MM.1S (cell line): ENCODE data around the gene DNER.

Experiments used
- DNase-seq: peaks from one replicate; pipeline ENCODE4 v3.0.0-alpha.2; 2015
- H2AFZ ChIP-seq: fragments of 300-600 bp; sonication (generic); 2 replicates; pipeline ENCODE4 v1.6.0; 2016; ENCODE audit warnings: antibody characterized with exemption, low read length
- H3F3A ChIP-seq: fragments of 300-600 bp; sonication (generic); 2 replicates; pipeline ENCODE4 v1.6.1; 2016; ENCODE audit warnings: mild to moderate bottlenecking, antibody characterized with exemption, low read length, moderate library complexity, mixed read lengths; ENCODE audit not compliant: insufficient read depth
- H3K27ac ChIP-seq: fragments of 300-600 bp; sonication (generic); 2 replicates; pipeline ENCODE4 v1.5.1; 2016; ENCODE audit warnings: mild to moderate bottlenecking, low read length
- H3K27me3 ChIP-seq: fragments of 300-600 bp; sonication (generic); replicated peaks from 2 replicates; pipeline ENCODE4 v1.6.0; 2016; ENCODE audit warnings: low read length; ENCODE audit not compliant: insufficient read depth
- H3K36me3 ChIP-seq: fragments of 300-600 bp; sonication (generic); replicated peaks from 2 replicates; pipeline ENCODE4 v1.6.1; 2016; ENCODE audit warnings: mild to moderate bottlenecking, low read length, mixed read lengths; ENCODE audit not compliant: insufficient read depth
- H3K4me1 ChIP-seq: fragments of 300-600 bp; sonication (generic); 2 replicates; pipeline ENCODE4 v1.6.1; 2016; ENCODE audit warnings: low read length, mixed read lengths
- H3K4me2 ChIP-seq: fragments of 300-600 bp; sonication (generic); 2 replicates; pipeline ENCODE4 v1.6.0; 2016; ENCODE audit warnings: low read depth, low read length
- H3K4me3 ChIP-seq: fragments of 300-600 bp; sonication (generic); 2 replicates; pipeline ENCODE4 v1.5.1; 2016; ENCODE audit warnings: low read length, mixed read lengths
- H3K79me2 ChIP-seq: fragments of 300-600 bp; sonication (generic); 2 replicates; pipeline ENCODE4 v1.6.1; 2016; ENCODE audit warnings: mixed run types, low read length, mixed read lengths
- H3K9ac ChIP-seq: fragments of 300-600 bp; sonication (generic); 2 replicates; pipeline ENCODE4 v1.6.1; 2016; ENCODE audit warnings: low read length, mixed read lengths
- H3K9me2 ChIP-seq: fragments of 300-600 bp; sonication (generic); replicated peaks from 2 replicates; pipeline ENCODE4 v1.6.1; 2016; ENCODE audit warnings: mild to moderate bottlenecking, low read length, mixed read lengths; ENCODE audit not compliant: insufficient read depth
- H3K9me3 ChIP-seq: fragments of 300-600 bp; sonication (generic); replicated peaks from 2 replicates; pipeline ENCODE4 v1.6.1; 2016; ENCODE audit warnings: mild to moderate bottlenecking, low read length, mixed read lengths; ENCODE audit not compliant: insufficient read depth
- H4K20me1 ChIP-seq: fragments of 300-600 bp; sonication (generic); 2 replicates; pipeline ENCODE4 v1.6.1; 2016; ENCODE audit warnings: mild to moderate bottlenecking, low read length, moderate library complexity, mixed read lengths; ENCODE audit not compliant: insufficient read depth
- CTCF ChIP-seq: fragments of 300-600 bp; sonication (generic); IDR thresholded peaks from 2 replicates; pipeline ENCODE4 v1.5.1; 2016; ENCODE audit warnings: antibody characterized with exemption, low read length, mixed read lengths
- EZH2 ChIP-seq: fragments of 300-600 bp; sonication (generic); optimal IDR thresholded peaks from 2 replicates; pipeline ENCODE3; 2017; ENCODE audit warnings: low read depth, mild to moderate bottlenecking, antibody characterized with exemption, low read length, mixed read lengths
- EZH2phosphoT487 ChIP-seq: fragments of 300-600 bp; sonication (generic); IDR thresholded peaks from 2 replicates; pipeline ENCODE4 v1.6.1; 2018; ENCODE audit warnings: antibody characterized with exemption, low read length

Gene DNER

GRCh38 chr2:229738024-229738625 lies 23.8 kb upstream of the DNER start:
- no peaks in the 10 kb centered on the region for H3K9me2 ChIP-seq
- H3K27me3 ChIP-seq: no peaks in the 10 kb centered on the region
- H3K4me2 ChIP-seq: no peak overlapping the region
- H3F3A ChIP-seq: no peaks in the 10 kb centered on the region
- no peak overlapping the region for H3K4me3 ChIP-seq
- no peaks in the 10 kb centered on the region for H4K20me1 ChIP-seq
- no peak for DNase-seq
- no peaks in the 10 kb centered on the region for H3K79me2 ChIP-seq
- no peaks in the 10 kb centered on the region for H3K4me1 ChIP-seq
- no peak overlapping the region for H2AFZ ChIP-seq
- no peak overlapping the region for H3K9ac ChIP-seq
- no peaks in the 10 kb centered on the region for H3K9me3 ChIP-seq
- H3K36me3 ChIP-seq: no peaks in the 10 kb centered on the region
- H3K27ac ChIP-seq: no peak overlapping the region
- TF ChIP-seq CTCF (no peak), EZH2phosphoT487 (no peak), EZH2 (no peak)

GRCh38 chr2:229734410-229734809 lies 20.1 kb upstream of the DNER start:
- Histone ChIP-seq H3F3A (no peaks in the 10 kb centered on the region), H3K27me3 (no peaks in the 10 kb centered on the region), H3K4me1 (no peaks in the 10 kb centered on the region), H3K79me2 (no peaks in the 10 kb centered on the region), H3K9me2 (no peaks in the 10 kb centered on the region), H3K4me3 (no peak overlapping the region), H3K36me3 (no peaks in the 10 kb centered on the region), H3K9ac (no peak overlapping the region), H4K20me1 (no peaks in the 10 kb centered on the region), H3K9me3 (no peaks in the 10 kb centered on the region), H2AFZ (no peak overlapping the region), H3K4me2 (no peak overlapping the region), H3K27ac (no peak overlapping the region)
- DNase-seq: no peak
- TF ChIP-seq CTCF (no peak), EZH2phosphoT487 (no peak), EZH2 (no peak)

DNA sequence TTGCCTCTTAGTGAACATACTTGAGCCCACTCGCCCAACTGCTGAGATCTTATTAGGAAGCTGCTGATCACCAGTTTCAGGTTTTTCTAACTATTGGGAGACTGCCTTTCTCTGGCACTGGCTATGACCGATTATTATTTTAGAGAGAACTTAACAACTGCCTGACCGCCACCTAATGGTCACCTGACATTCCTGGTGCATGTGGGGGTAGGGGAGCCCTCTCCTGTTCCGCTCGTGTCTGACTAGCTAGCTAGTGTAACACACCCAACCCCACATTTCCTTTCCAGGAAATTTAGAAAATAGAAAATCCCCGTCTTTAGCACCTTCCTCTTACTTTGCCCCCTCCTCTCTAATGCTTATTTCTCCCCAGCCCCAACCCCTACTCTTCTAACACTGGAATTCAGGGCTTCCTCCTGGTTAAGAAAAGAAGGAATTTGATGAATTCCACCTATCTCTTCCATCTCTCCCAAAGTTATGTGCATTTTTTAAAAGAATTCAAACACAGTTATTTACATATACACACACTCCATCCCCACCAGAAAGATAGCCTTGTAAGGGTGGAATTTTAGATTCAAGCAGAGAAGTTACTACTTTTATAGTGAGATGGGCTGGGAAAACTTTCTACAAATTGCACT lies 19.4 kb upstream of the DNER start:
- no peaks in the 10 kb centered on the region for H3K9me3 ChIP-seq
- no peak for DNase-seq
- H3K79me2 ChIP-seq: no peaks in the 10 kb centered on the region
- no peaks in the 10 kb centered on the region for H3K4me1 ChIP-seq
- no peaks in the 10 kb centered on the region for H3K9me2 ChIP-seq
- no peaks in the 10 kb centered on the region for H4K20me1 ChIP-seq
- H3K4me3 ChIP-seq: no peak overlapping the region
- no peaks in the 10 kb centered on the region for H3K36me3 ChIP-seq
- H3F3A ChIP-seq: no peaks in the 10 kb centered on the region
- no peak overlapping the region for H3K4me2 ChIP-seq
- H3K27me3 ChIP-seq: no peaks in the 10 kb centered on the region
- TF ChIP-seq EZH2 (no peak), CTCF (no peak), EZH2phosphoT487 (no peak)
- no peak overlapping the region for H3K27ac ChIP-seq
- no peak overlapping the region for H3K9ac ChIP-seq
- H2AFZ ChIP-seq: no peak overlapping the region
